ENCODE results near the gene PPIP5K2.

PPIP5K2 gene

DNA sequence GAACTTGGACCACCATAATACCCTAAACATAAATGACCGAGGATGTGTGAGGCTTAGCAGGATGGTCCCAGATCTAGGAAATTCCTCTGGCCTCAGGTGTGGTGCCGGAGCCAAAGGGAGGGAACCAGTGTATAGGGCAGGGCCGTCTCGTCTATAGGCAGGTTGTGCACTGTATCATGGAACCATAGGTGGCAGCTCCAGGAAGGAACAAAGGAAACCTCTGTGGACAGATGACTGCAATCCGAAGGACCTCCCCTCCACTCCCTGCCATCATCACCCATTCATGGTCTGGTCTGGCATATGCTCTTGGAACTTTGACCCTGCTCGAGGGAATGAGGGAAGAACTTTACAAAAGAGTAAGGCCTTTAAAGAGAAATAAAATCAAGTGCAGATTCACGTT, 135.6 kb downstream of the PPIP5K2 start:
- no peak for DNase-seq

DNA sequence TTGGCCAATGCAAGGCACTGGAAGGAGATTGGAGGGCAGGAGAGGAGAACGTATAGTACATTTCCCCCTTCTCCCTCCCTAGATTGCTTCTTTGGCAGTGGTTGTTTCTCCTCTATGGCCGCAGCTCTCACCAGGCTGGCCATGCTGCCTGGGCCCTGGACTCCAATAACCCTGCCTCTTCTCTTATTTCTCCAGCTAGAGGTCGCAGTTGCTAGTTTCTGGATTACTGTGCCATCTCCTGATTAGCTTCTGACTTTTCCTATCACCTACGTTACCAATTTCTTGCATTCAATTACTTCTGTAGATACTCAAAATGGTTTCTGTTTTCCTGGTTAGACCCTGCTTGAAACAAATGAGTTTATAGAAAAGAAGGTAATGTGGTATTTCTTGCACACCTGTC, 136.1 kb downstream of the PPIP5K2 start:
- DNase-seq, result no peak

DNA sequence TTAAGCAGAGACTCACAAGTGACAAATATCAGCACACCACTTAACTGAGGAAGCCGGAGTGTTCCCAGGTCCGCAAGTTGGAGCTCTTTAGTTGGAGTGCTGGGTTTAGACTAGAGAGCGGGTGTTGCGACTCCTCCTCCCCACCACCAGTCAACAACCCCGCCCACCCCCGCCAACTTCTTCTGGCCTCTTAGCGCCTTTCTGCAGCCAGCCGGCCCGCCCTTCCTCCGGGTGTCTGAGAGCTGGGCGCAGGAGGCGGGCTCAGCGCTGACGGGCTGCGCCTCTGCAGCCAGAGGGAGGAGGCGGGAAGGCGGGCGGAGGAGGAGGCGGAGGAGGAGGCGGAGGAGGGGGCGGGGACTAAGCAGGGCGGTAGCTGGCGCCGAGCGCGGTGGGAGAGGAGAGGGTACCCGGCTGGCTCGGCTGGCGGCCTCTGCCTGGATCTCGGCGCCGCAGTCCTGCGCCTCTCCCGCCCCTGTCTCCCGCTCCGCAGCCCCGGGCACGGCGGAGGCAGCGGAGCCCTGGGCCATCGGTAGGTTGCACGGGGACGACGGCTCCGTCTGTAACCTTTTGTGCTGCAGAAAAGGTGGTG, 138.4 kb downstream of the PPIP5K2 start, which contains the start of gene MACIR:
TSS of gene MACIR (plus strand) at position 396 of the 589 bp plus-strand sequence. CDS start 17,157 bp downstream, outside the sequence.
- DNase-seq, result peak; percentile 92

DNA sequence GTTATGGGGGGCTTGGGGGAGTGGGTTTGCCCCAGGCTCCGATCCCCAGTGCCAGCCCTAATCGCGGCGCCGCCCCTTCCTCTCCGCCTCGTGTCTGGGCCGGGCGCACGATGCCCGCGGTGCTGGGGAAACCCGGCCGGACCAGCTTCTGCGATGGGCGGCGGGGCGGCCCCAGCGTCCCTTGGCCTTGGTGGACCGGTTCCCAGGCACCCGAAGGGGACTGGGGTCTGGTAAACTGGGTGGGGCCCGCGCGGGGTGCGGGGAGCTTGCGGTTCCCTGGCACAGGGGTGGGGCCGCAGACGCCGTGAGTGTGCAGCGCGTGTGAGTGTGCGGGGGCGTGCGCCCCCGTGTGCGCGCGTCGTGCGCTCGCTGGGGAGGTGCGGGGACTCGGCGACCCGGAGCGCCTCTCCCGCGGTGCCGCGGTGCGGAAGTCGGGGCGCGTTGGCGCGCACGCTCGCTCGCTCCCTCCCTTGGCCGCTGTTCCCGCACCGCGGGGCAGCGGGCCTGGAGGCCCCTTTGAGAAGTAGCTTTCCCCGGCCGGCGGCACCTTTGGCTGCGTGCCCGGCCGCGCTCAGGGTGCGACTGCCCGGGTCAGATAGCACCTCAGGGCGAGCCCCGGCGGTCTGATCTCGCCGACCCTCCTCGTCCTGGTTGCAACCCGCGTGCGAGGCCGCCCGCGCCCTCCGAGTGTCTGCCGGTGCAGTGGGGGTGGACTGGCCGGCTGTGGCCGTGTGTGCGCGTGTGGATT, 139.0 kb downstream of the PPIP5K2 start:
- peak; percentile 71 for DNase-seq

DNA sequence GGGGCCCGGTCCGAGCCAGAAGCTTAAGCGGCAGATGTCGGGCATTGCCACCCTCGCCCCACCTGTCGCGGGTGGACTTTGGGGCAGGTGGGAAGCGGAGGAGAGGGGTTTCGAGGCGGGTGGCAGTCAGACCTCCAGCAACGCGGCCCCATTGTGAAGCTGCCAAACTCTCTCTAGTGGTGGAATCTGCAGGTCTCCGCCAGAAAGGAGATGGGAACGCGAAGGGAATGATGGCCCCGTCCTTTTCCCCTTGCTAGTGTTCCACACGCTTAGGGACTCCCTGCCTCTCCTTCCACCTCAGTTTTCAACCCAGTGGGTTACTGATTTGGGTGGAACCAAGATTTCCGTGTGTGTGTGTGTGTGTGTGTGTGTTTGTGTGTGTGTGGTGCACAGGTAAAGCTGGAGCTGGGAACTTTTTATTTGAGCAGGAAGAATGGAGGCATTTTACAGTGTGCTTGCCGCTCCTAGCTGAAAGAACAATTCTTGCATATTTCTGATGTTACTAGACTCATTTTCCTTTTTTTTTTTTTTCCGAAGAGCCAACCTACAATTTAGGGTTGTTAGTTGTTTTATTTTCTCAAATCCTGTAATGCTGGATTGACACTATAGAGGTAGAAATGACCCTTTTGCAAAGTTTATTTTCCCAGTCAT, 139.7 kb downstream of the PPIP5K2 start:
- DNase-seq, result no peak

DNA sequence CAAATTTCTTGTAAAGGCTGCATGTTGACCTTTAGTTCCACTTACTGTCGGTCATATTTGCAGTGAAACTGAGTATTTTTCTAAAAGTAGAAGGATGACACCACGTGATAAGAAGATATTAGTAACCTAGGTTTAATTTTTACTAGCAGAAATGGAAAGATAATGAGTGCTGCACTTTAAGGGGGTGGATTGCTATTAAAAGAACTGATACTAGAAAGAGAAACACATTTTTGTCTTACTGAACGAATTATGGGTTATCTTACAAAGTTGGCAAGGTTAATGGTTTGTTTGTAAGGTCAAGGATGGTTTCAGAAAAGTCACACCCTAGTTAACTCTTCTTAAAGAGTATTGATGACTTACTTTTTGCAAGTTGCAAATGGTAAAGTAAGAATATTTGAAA, 140.8 kb downstream of the PPIP5K2 start:
- no peak for DNase-seq

Measured in activated T-cell treated with anti-CD3 and anti-CD28 coated beads, Interleukin-2, amount 50 U/mL, for 1 hour (primary cell).